Transverse colon (tissue), 3 donors: ENCODE data around the gene ACACA.

ENCODE experiments used
- CTCF ChIP-seq, 5 experiments: fragments of 200-600 bp in 3 of 5; fragments of 450-650 bp in 2 of 5; sonication (generic) in 3 of 5; IDR thresholded peaks; 1 replicate in 2 of 5; 2 replicates in 3 of 5; pipeline ENCODE4 v1.5.1; 2016 to 2017; ENCODE audit warnings: antibody characterized with exemption in 5 of 5, inconsistent platforms in 3 of 5, mild to moderate bottlenecking in 2 of 5, moderate library complexity in 1 of 5
- EP300 ChIP-seq: sonication (generic); formaldehyde crosslinking; IDR thresholded peaks from one replicate; pipeline ENCODE4 v1.6.1; 2017; ENCODE audit warnings: antibody characterized with exemption, low read depth

- TF ChIP-seq CTCF (IDR thresholded peaks at IDR 0.05): no peak
- no peak for TF ChIP-seq EP300
Measured at GRCh38 chr17:37050920-37051319, 355.7 kb downstream of the ACACA start.
